WTC11 (cell line): ENCODE data around the gene BCOR. TPM values are rescaled to one million over a fixed set of nuclear protein-coding genes. Genes with fewer than 3 reads are reported as not detected.

ENCODE experiments used
- ATAC-seq: fragments of 200-7000 bp; cut with Tn5 transposase; 2 replicates; pipeline ENCODE4 v1.10.0; 2021; ENCODE audit warnings: mild to moderate bottlenecking, moderate library complexity
- CTCF ChIA-PET: fragments of 300-600 bp; sonication (Branson Sonifier 250); formaldehyde crosslinking; loops from one replicate; lab custom pipeline; 2021; ENCODE audit warnings: antibody characterized with exemption; lab: Charles Lee
- POLR2A ChIA-PET: fragments of 350-600 bp; sonication (Branson Sonifier 250); formaldehyde crosslinking; loops from one replicate; lab custom pipeline; 2021; ENCODE audit warnings: antibody characterized with exemption; lab: Charles Lee
- DNase-seq: peaks from one replicate; pipeline ENCODE4 v3.0.0; 2021; ENCODE audit warnings: low spot score
- H3K27ac Mint-ChIP-seq: 2 replicates; pipeline ENCODE4 v1.8.0; 2021; ENCODE audit warnings: mixed read lengths
- H3K27me3 Mint-ChIP-seq: 2 replicates; pipeline ENCODE4 v1.8.0; 2021; ENCODE audit warnings: low read depth, mild to moderate bottlenecking, moderate library complexity, mixed read lengths
- H3K36me3 Mint-ChIP-seq: 2 replicates; pipeline ENCODE4 v1.8.0; 2021; ENCODE audit warnings: mixed read lengths
- H3K4me1 Mint-ChIP-seq: 2 replicates; pipeline ENCODE4 v1.8.0; 2022; ENCODE audit warnings: mixed read lengths
- H3K4me3 Mint-ChIP-seq: 2 replicates; pipeline ENCODE4 v1.8.0; 2021; ENCODE audit warnings: mild to moderate bottlenecking, moderate library complexity, mixed read lengths
- H3K9me3 Mint-ChIP-seq: 2 replicates; pipeline ENCODE4 v1.8.0; 2021; ENCODE audit warnings: mixed read lengths
- ATF2 ChIP-seq: sonication (generic); formaldehyde crosslinking; IDR thresholded peaks from 2 replicates; pipeline ENCODE4 v1.8.1; 2022; ENCODE audit warnings: low read depth, missing genetic modification reagents, borderline replicate concordance
- ATF3 ChIP-seq: sonication (generic); formaldehyde crosslinking; conservative IDR thresholded peaks from 2 replicates; pipeline ENCODE4 v1.8.1; 2022; ENCODE audit warnings: mild to moderate bottlenecking, missing genetic modification reagents
- CTCF ChIP-seq: fragments of 200-600 bp; IDR thresholded peaks from 2 replicates; pipeline ENCODE4 v1.8.0; 2022; ENCODE audit warnings: antibody characterized with exemption
- FOXP1 ChIP-seq: sonication (generic); formaldehyde crosslinking; IDR thresholded peaks from 2 replicates; pipeline ENCODE4 v1.8.0; 2022; ENCODE audit warnings: missing genetic modification reagents, mild to moderate bottlenecking, moderate library complexity, borderline replicate concordance
- GABPB1 ChIP-seq: sonication (generic); formaldehyde crosslinking; IDR thresholded peaks from 2 replicates; pipeline ENCODE4 v1.8.1; 2023; ENCODE audit warnings: mild to moderate bottlenecking, missing genetic modification reagents
- GTF2I ChIP-seq: fragments of 250-450 bp; sonication (Bioruptor Pico); conservative IDR thresholded peaks from 2 replicates; pipeline ENCODE4 v1.4.0; 2021; ENCODE audit warnings: mild to moderate bottlenecking
- HMGXB4 ChIP-seq: sonication (generic); formaldehyde crosslinking; IDR thresholded peaks from 2 replicates; pipeline ENCODE4 v1.8.1; 2023; ENCODE audit warnings: mild to moderate bottlenecking, moderate library complexity, missing genetic modification reagents
- NFATC4 ChIP-seq: fragments of 250-450 bp; sonication (Bioruptor Pico); IDR thresholded peaks from 2 replicates; pipeline ENCODE4 v1.9.0; 2021; ENCODE audit warnings: mild to moderate bottlenecking
- NFE2L1 ChIP-seq: sonication (generic); formaldehyde crosslinking; IDR thresholded peaks from 2 replicates; pipeline ENCODE4 v1.8.1; 2023; ENCODE audit warnings: missing genetic modification reagents
- PRDM15 ChIP-seq: sonication (generic); formaldehyde crosslinking; IDR thresholded peaks from 2 replicates; pipeline ENCODE4 v1.8.0; 2022; ENCODE audit warnings: missing genetic modification reagents
- TEAD1 ChIP-seq: sonication (generic); formaldehyde crosslinking; IDR thresholded peaks from 2 replicates; pipeline ENCODE4 v1.8.0; 2022; ENCODE audit warnings: mild to moderate bottlenecking, missing genetic modification reagents
- ZMAT4 ChIP-seq: fragments of 250-450 bp; sonication (Bioruptor Pico); IDR thresholded peaks from 2 replicates; pipeline ENCODE4 v1.9.0; 2021; ENCODE audit warnings: mild to moderate bottlenecking
- ZNF281 ChIP-seq: sonication (generic); formaldehyde crosslinking; IDR thresholded peaks from 2 replicates; pipeline ENCODE4 v1.8.0; 2023; ENCODE audit warnings: mild to moderate bottlenecking, missing genetic modification reagents
- ZNF425 ChIP-seq: fragments of 250-450 bp; sonication (Bioruptor Pico); conservative IDR thresholded peaks from 2 replicates; pipeline ENCODE4 v1.9.0; 2021; ENCODE audit warnings: mild to moderate bottlenecking
- ZNF532 ChIP-seq: fragments of 250-450 bp; sonication (Bioruptor Pico); IDR thresholded peaks from 2 replicates; pipeline ENCODE4 v1.9.0; 2021; ENCODE audit warnings: mild to moderate bottlenecking, borderline replicate concordance
- total RNA-seq: library from RNA; stranded (reverse); gene quantifications from 3 replicates; pipeline ENCODE4 v1.2.3, GENCODE V29; 2021

The BCOR gene
- total RNA-seq, 1 experiment from 2014 or later: 44.5 TPM

- peaks cover 78% of the 10 kb centered on the region for H3K36me3 Mint-ChIP-seq
- ATAC-seq (no peak), DNase-seq (no peak)
- peaks cover 22% of the 10 kb centered on the region for H3K4me1 Mint-ChIP-seq
- peaks cover 4% of the 10 kb centered on the region for H3K9me3 Mint-ChIP-seq
- no peak overlapping the region for H3K27ac Mint-ChIP-seq
- H3K27me3 Mint-ChIP-seq: no peaks in the 10 kb centered on the region
- H3K4me3 Mint-ChIP-seq: no peak overlapping the region
- TF ChIP-seq NFATC4 (CRISPR knock-in tag): no peak
- no peak for TF ChIP-seq HMGXB4 (CRISPR knock-in tag)
- no peak for TF ChIP-seq PRDM15
- no peak for TF ChIP-seq ZNF281 (CRISPR knock-in tag)
- TF ChIP-seq ATF2 (CRISPR knock-in tag): no peak
- ChIA-PET CTCF (interaction anchor here (1.0 to 1.3 kb wide), 2 partner anchors 29 to 328 kb away, joined by 3 to 4 read pairs; no protein-coding TSS in a partner anchor), POLR2A (no interaction called here)
Observed at GRCh38 chrX:40058719-40059118, 39.0 kb downstream of the BCOR start.

- DNase-seq (no peak), ATAC-seq (no peak)
- Mint-ChIP-seq H3K9me3 (peaks cover 14% of the 10 kb centered on the region), H3K4me1 (peaks cover 15% of the 10 kb centered on the region), H3K36me3 (peaks cover 84% of the 10 kb centered on the region), H3K4me3 (no peak overlapping the region), H3K27me3 (no peaks in the 10 kb centered on the region), H3K27ac (no peak overlapping the region)
- ChIA-PET POLR2A (interaction anchor here (0.7 kb wide), 1 partner anchor 44 kb away, joined by 3 read pairs; no protein-coding TSS in a partner anchor), CTCF (interaction anchor here (0.5 to 1.7 kb wide), 13 partner anchors 9 to 482 kb away, joined by 3 to 6 read pairs (median 3); no protein-coding TSS in a partner anchor)
- TF ChIP-seq ZNF532 (CRISPR knock-in tag) (no peak), GTF2I (CRISPR knock-in tag) (no peak), NFE2L1 (CRISPR knock-in tag) (no peak), ZMAT4 (CRISPR knock-in tag) (no peak), ATF3 (CRISPR knock-in tag) (no peak), ZNF425 (no peak), CTCF (no peak), GABPB1 (CRISPR knock-in tag) (no peak), TEAD1 (CRISPR knock-in tag) (no peak), FOXP1 (CRISPR knock-in tag) (no peak)
Observed at GRCh38 chrX:40057405-40057804, 40.4 kb downstream of the BCOR start.
